ENCODE data around the gene NAV3. TPM values are rescaled to one million over a fixed set of nuclear protein-coding genes. Genes with fewer than 3 reads are reported as not detected.

NAV3 gene
- total RNA-seq, 1 experiment from 2014 or later, result 6.8 TPM

GRCh38 chr12:77968571-77968970, 137.9 kb downstream of the NAV3 start:
- no peak overlapping the region for H3K9ac ChIP-seq (ENCODE audit: low read length)
- H3K36me3 ChIP-seq (ENCODE audit: low read depth, low read length), result no peaks in the 10 kb centered on the region
- BruUV-seq (replicated peaks), result no TSS peak
- DNase-seq (no peak), ATAC-seq (no peak)
- H3K4me3 ChIP-seq (ENCODE audit: low read length), result no peak overlapping the region
- ChIA-PET CTCF (no interaction called here), POLR2A (ENCODE audit: unreplicated experiment) (no interaction called here)
- no peaks in the 10 kb centered on the region for H3K9me3 ChIP-seq (ENCODE audit: low read length)
- H3K4me2 ChIP-seq (ENCODE audit: low read length), result no peak overlapping the region
- H4K20me1 ChIP-seq (ENCODE audit: low read length), result no peaks in the 10 kb centered on the region
- H3F3A ChIP-seq (ENCODE audit: low read length, unreplicated experiment), result no peaks in the 10 kb centered on the region
- TF ChIP-seq EZH2 (IDR thresholded peaks at IDR 0.05; ENCODE audit: low read length, unreplicated experiment), result no peak
- intact Hi-C loops (cut with micrococcal nuclease), result no loop called here
- no peak overlapping the region for H3K27ac ChIP-seq (ENCODE audit: low read length)
- H3K4me1 ChIP-seq (ENCODE audit: insufficient read depth, low read length), result no peaks in the 10 kb centered on the region
- no peaks in the 10 kb centered on the region for H3K9me2 ChIP-seq (replicated peaks; ENCODE audit: low read length)
- no peaks in the 10 kb centered on the region for H3K27me3 ChIP-seq (ENCODE audit: low read length)
- H2AFZ ChIP-seq (ENCODE audit: low read length), result no peak overlapping the region
- H3K79me2 ChIP-seq (ENCODE audit: low read length), result no peaks in the 10 kb centered on the region

GRCh38 chr12:77973579-77973978, 142.9 kb downstream of the NAV3 start:
- BruUV-seq (replicated peaks), result no TSS peak
- Histone ChIP-seq H3K36me3 (ENCODE audit: low read depth, low read length) (no peaks in the 10 kb centered on the region), H3K79me2 (ENCODE audit: low read length) (no peaks in the 10 kb centered on the region), H3K4me1 (ENCODE audit: insufficient read depth, low read length) (no peaks in the 10 kb centered on the region), H3K9me2 (replicated peaks; ENCODE audit: low read length) (no peaks in the 10 kb centered on the region), H3K9me3 (ENCODE audit: low read length) (no peaks in the 10 kb centered on the region), H3K4me3 (ENCODE audit: low read length) (no peak overlapping the region), H3K9ac (ENCODE audit: low read length) (no peak overlapping the region), H3K4me2 (ENCODE audit: low read length) (no peak overlapping the region), H4K20me1 (ENCODE audit: low read length) (no peaks in the 10 kb centered on the region), H3F3A (ENCODE audit: low read length, unreplicated experiment) (no peaks in the 10 kb centered on the region), H3K27me3 (ENCODE audit: low read length) (no peaks in the 10 kb centered on the region), H2AFZ (ENCODE audit: low read length) (no peak overlapping the region), H3K27ac (ENCODE audit: low read length) (no peak overlapping the region)
- ChIA-PET POLR2A (ENCODE audit: unreplicated experiment) (no interaction called here), CTCF (no interaction called here)
- intact Hi-C loops (cut with micrococcal nuclease), result no loop called here
- TF ChIP-seq EZH2 (IDR thresholded peaks at IDR 0.05; ENCODE audit: low read length, unreplicated experiment) (no peak), EZH2phosphoT487 (IDR thresholded peaks at IDR 0.05; ENCODE audit: borderline replicate concordance, low read length) (no peak), CTCF (conservative IDR thresholded peaks at IDR 0.05; ENCODE audit: low read depth, low read length) (no peak)
- ATAC-seq, result no peak
- no peak for DNase-seq

GRCh38 chr12:77974645-77975044, 144.0 kb downstream of the NAV3 start:
- no peak overlapping the region for H3K4me2 ChIP-seq (ENCODE audit: low read length)
- no peak overlapping the region for H3K4me3 ChIP-seq (ENCODE audit: low read length)
- CTCF ChIA-PET, result no interaction called here
- POLR2A ChIA-PET (ENCODE audit: unreplicated experiment), result no interaction called here
- H3K9me3 ChIP-seq (ENCODE audit: low read length), result no peaks in the 10 kb centered on the region
- no peaks in the 10 kb centered on the region for H3F3A ChIP-seq (ENCODE audit: low read length, unreplicated experiment)
- no peak for TF ChIP-seq EZH2phosphoT487 (IDR thresholded peaks at IDR 0.05; ENCODE audit: borderline replicate concordance, low read length)
- TF ChIP-seq EZH2 (IDR thresholded peaks at IDR 0.05; ENCODE audit: low read length, unreplicated experiment), result no peak
- TF ChIP-seq CTCF (conservative IDR thresholded peaks at IDR 0.05; ENCODE audit: low read depth, low read length), result no peak
- intact Hi-C loops (cut with micrococcal nuclease), result no loop called here
- no peaks in the 10 kb centered on the region for H3K27me3 ChIP-seq (ENCODE audit: low read length)
- no peak overlapping the region for H3K27ac ChIP-seq (ENCODE audit: low read length)
- no peak overlapping the region for H2AFZ ChIP-seq (ENCODE audit: low read length)
- no TSS peak for BruUV-seq (replicated peaks)
- DNase-seq (no peak), ATAC-seq (no peak)
- no peaks in the 10 kb centered on the region for H3K4me1 ChIP-seq (ENCODE audit: insufficient read depth, low read length)
- no peaks in the 10 kb centered on the region for H3K36me3 ChIP-seq (ENCODE audit: low read depth, low read length)
- no peaks in the 10 kb centered on the region for H3K9me2 ChIP-seq (replicated peaks; ENCODE audit: low read length)
- H4K20me1 ChIP-seq (ENCODE audit: low read length), result no peaks in the 10 kb centered on the region
- H3K9ac ChIP-seq (ENCODE audit: low read length), result no peak overlapping the region
- no peaks in the 10 kb centered on the region for H3K79me2 ChIP-seq (ENCODE audit: low read length)

Data from PC-3 (cell line).